ENCODE results near the gene SERPINA1.

DNA sequence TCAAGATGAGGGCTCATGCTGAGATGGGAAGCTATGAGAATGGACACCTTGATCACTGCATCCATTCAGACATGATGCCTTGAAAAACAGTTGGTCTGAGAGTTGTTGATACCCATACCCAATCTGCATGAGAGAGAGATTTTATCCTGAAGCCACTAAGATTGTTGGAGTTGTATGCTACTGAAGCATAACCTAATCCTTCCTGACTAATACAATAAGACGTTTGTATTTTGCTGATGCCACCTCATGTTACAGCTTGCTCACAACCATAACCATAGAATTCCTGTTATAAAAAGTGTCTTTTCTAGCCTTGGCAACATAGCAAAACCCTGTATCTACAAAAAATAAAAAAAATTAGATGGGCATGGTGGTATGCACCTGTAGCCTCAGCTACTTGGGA lies 12.7 kb upstream of the SERPINA1 start:
- TF ChIP-seq CTCF (IDR thresholded peaks at IDR 0.05; ENCODE audit: low read depth, low read length, missing input control) (no peak), JUND (IDR thresholded peaks at IDR 0.05) (no peak), TAF1 (conservative IDR thresholded peaks at IDR 0.05) (no peak), RXRA (IDR thresholded peaks at IDR 0.05) (no peak), RAD21 (IDR thresholded peaks at IDR 0.05) (no peak)
- TF ChIP-seq, protein P1, sequence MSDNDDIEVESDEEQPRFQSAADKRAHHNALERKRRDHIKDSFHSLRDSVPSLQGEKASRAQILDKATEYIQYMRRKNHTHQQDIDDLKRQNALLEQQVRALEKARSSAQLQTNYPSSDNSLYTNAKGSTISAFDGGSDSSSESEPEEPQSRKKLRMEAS (IDR thresholded peaks at IDR 0.05) = no peak
- TF ChIP-seq, protein P2, sequence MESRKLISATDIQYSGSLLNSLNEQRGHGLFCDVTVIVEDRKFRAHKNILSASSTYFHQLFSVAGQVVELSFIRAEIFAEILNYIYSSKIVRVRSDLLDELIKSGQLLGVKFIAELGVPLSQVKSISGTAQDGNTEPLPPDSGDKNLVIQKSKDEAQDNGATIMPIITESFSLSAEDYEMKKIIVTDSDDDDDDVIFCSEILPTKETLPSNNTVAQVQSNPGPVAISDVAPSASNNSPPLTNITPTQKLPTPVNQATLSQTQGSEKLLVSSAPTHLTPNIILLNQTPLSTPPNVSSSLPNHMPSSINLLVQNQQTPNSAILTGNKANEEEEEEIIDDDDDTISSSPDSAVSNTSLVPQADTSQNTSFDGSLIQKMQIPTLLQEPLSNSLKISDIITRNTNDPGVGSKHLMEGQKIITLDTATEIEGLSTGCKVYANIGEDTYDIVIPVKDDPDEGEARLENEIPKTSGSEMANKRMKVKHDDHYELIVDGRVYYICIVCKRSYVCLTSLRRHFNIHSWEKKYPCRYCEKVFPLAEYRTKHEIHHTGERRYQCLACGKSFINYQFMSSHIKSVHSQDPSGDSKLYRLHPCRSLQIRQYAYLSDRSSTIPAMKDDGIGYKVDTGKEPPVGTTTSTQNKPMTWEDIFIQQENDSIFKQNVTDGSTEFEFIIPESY (IDR thresholded peaks at IDR 0.05) = no peak
- TF ChIP-seq, protein P3, sequence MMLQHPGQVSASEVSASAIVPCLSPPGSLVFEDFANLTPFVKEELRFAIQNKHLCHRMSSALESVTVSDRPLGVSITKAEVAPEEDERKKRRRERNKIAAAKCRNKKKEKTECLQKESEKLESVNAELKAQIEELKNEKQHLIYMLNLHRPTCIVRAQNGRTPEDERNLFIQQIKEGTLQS (IDR thresholded peaks at IDR 0.05) = no peak
